MM.1S (cell line): ENCODE results near the gene SLC11A1.

Source experiments
- DNase-seq: peaks from one replicate; pipeline ENCODE4 v3.0.0-alpha.2; 2015
- H2AFZ ChIP-seq: fragments of 300-600 bp; sonication (generic); 2 replicates; pipeline ENCODE4 v1.6.0; 2016; ENCODE audit warnings: antibody characterized with exemption, low read length
- H3F3A ChIP-seq: fragments of 300-600 bp; sonication (generic); 2 replicates; pipeline ENCODE4 v1.6.1; 2016; ENCODE audit warnings: mild to moderate bottlenecking, antibody characterized with exemption, low read length, moderate library complexity, mixed read lengths; ENCODE audit not compliant: insufficient read depth
- H3K27ac ChIP-seq: fragments of 300-600 bp; sonication (generic); 2 replicates; pipeline ENCODE4 v1.5.1; 2016; ENCODE audit warnings: mild to moderate bottlenecking, low read length
- H3K27me3 ChIP-seq: fragments of 300-600 bp; sonication (generic); replicated peaks from 2 replicates; pipeline ENCODE4 v1.6.0; 2016; ENCODE audit warnings: low read length; ENCODE audit not compliant: insufficient read depth
- H3K36me3 ChIP-seq: fragments of 300-600 bp; sonication (generic); replicated peaks from 2 replicates; pipeline ENCODE4 v1.6.1; 2016; ENCODE audit warnings: mild to moderate bottlenecking, low read length, mixed read lengths; ENCODE audit not compliant: insufficient read depth
- H3K4me1 ChIP-seq: fragments of 300-600 bp; sonication (generic); 2 replicates; pipeline ENCODE4 v1.6.1; 2016; ENCODE audit warnings: low read length, mixed read lengths
- H3K4me2 ChIP-seq: fragments of 300-600 bp; sonication (generic); 2 replicates; pipeline ENCODE4 v1.6.0; 2016; ENCODE audit warnings: low read depth, low read length
- H3K4me3 ChIP-seq: fragments of 300-600 bp; sonication (generic); 2 replicates; pipeline ENCODE4 v1.5.1; 2016; ENCODE audit warnings: low read length, mixed read lengths
- H3K79me2 ChIP-seq: fragments of 300-600 bp; sonication (generic); 2 replicates; pipeline ENCODE4 v1.6.1; 2016; ENCODE audit warnings: mixed run types, low read length, mixed read lengths
- H3K9ac ChIP-seq: fragments of 300-600 bp; sonication (generic); 2 replicates; pipeline ENCODE4 v1.6.1; 2016; ENCODE audit warnings: low read length, mixed read lengths
- H3K9me2 ChIP-seq: fragments of 300-600 bp; sonication (generic); replicated peaks from 2 replicates; pipeline ENCODE4 v1.6.1; 2016; ENCODE audit warnings: mild to moderate bottlenecking, low read length, mixed read lengths; ENCODE audit not compliant: insufficient read depth
- H3K9me3 ChIP-seq: fragments of 300-600 bp; sonication (generic); replicated peaks from 2 replicates; pipeline ENCODE4 v1.6.1; 2016; ENCODE audit warnings: mild to moderate bottlenecking, low read length, mixed read lengths; ENCODE audit not compliant: insufficient read depth
- H4K20me1 ChIP-seq: fragments of 300-600 bp; sonication (generic); 2 replicates; pipeline ENCODE4 v1.6.1; 2016; ENCODE audit warnings: mild to moderate bottlenecking, low read length, moderate library complexity, mixed read lengths; ENCODE audit not compliant: insufficient read depth
- EZH2 ChIP-seq: fragments of 300-600 bp; sonication (generic); optimal IDR thresholded peaks from 2 replicates; pipeline ENCODE3; 2017; ENCODE audit warnings: low read depth, mild to moderate bottlenecking, antibody characterized with exemption, low read length, mixed read lengths
- EZH2phosphoT487 ChIP-seq: fragments of 300-600 bp; sonication (generic); IDR thresholded peaks from 2 replicates; pipeline ENCODE4 v1.6.1; 2018; ENCODE audit warnings: antibody characterized with exemption, low read length
- TF ChIP-seq, protein P1 (sequence below): fragments of 300-600 bp; sonication (generic); IDR thresholded peaks from 2 replicates; pipeline ENCODE4 v1.5.1; 2016; ENCODE audit warnings: antibody characterized with exemption, low read length, mixed read lengths

Gene SLC11A1

DNA sequence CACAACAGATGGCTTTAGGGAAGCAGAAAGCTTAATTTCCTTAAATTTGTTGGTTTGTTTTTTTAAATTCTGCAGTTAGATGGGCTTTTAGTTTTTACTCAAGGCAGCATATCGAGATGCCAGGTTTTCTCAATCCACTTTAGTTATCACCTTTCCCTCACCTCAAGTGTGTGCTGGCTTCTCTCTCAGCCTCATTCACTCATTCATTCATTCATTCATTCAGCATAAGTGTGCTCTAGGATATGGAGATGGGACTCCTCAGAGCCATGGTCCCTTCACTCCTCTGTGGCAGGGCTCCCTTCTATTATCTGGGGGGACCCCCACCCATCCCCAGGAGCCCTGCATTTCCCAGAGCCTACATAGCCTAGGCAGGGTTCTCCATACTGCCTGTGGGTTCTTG is 55.9 kb downstream of the SLC11A1 start:
- no peak for DNase-seq
- Histone ChIP-seq H4K20me1 (no peaks in the 10 kb centered on the region), H3K4me2 (no peak overlapping the region), H3K9ac (no peak overlapping the region), H3F3A (no peaks in the 10 kb centered on the region), H3K4me3 (no peak overlapping the region), H3K27ac (no peak overlapping the region), H3K79me2 (no peaks in the 10 kb centered on the region), H2AFZ (no peak overlapping the region), H3K9me2 (no peaks in the 10 kb centered on the region), H3K4me1 (no peaks in the 10 kb centered on the region), H3K27me3 (no peaks in the 10 kb centered on the region), H3K36me3 (no peaks in the 10 kb centered on the region), H3K9me3 (no peaks in the 10 kb centered on the region)
- TF ChIP-seq, protein P1, sequence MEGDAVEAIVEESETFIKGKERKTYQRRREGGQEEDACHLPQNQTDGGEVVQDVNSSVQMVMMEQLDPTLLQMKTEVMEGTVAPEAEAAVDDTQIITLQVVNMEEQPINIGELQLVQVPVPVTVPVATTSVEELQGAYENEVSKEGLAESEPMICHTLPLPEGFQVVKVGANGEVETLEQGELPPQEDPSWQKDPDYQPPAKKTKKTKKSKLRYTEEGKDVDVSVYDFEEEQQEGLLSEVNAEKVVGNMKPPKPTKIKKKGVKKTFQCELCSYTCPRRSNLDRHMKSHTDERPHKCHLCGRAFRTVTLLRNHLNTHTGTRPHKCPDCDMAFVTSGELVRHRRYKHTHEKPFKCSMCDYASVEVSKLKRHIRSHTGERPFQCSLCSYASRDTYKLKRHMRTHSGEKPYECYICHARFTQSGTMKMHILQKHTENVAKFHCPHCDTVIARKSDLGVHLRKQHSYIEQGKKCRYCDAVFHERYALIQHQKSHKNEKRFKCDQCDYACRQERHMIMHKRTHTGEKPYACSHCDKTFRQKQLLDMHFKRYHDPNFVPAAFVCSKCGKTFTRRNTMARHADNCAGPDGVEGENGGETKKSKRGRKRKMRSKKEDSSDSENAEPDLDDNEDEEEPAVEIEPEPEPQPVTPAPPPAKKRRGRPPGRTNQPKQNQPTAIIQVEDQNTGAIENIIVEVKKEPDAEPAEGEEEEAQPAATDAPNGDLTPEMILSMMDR, result no peak
- TF ChIP-seq EZH2phosphoT487, result no peak
- TF ChIP-seq EZH2, result no peak

DNA sequence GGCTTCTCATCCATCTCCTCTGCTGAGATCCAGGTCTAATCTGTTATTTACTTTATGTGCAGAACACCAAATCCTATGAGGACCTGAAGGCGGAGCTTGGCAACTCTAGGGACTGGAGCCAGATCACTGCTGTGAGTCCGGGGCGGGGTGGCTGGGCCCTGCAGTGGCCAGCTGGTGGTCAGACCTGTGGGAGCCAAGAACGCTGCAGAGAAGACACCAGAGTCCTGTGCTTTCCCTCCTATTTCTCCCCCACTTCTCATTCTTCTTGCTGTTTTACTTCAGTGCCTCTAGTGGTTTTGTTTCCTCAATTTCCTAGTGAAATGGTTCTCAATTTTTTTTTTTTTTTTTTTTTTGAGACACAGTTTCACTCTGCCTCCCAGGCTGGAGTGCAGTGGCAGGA is 56.5 kb downstream of the SLC11A1 start:
- no peaks in the 10 kb centered on the region for H3K36me3 ChIP-seq

DNA sequence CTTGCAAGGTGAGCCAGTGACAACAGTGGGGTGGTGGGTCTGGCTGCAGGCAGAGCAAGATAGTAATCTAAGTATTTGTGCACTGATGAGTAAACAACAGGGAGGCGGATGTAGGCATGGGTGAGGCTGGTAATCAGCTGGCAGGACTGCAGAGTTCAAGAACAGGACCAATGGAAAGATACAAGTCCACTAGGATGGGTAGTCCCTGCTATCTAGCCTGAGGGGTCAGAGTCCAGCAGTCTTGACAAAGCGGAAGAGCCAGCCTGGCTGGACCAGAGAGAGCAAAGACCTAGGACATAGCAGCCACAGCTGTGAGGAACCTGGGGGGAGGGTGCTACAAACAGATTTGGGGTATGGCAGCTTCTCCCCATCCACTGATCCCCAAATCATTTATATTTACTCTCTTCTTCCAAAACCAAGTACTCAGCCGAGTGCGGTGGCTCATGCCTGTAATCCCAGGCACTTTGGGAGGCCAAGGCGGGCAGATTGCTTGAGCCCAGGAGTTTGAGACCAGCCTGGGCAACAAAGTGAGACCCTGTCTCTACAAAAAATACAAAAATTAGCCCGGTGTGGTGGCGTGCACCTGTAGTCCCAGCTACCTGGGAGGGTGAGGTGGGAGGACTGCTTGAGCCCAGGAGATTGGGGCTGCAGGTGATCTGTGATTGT is 62.8 kb downstream of the SLC11A1 start:
- no peaks in the 10 kb centered on the region for H3K9me2 ChIP-seq
- no peaks in the 10 kb centered on the region for H3K36me3 ChIP-seq
- H3K4me2 ChIP-seq, result no peak overlapping the region
- H4K20me1 ChIP-seq, result no peaks in the 10 kb centered on the region
- H3K79me2 ChIP-seq, result no peaks in the 10 kb centered on the region
- DNase-seq, result no peak
- no peak overlapping the region for H3K9ac ChIP-seq
- H3K4me3 ChIP-seq, result no peak overlapping the region
- no peaks in the 10 kb centered on the region for H3K27me3 ChIP-seq
- H3K4me1 ChIP-seq, result no peaks in the 10 kb centered on the region
- no peak overlapping the region for H3K27ac ChIP-seq
- no peaks in the 10 kb centered on the region for H3K9me3 ChIP-seq
- no peak overlapping the region for H2AFZ ChIP-seq
- no peaks in the 10 kb centered on the region for H3F3A ChIP-seq
- TF ChIP-seq EZH2phosphoT487 (no peak), EZH2 (no peak)
- TF ChIP-seq, protein P1, result no peak

More for the DNA sequence above, 56.5 kb downstream of the SLC11A1 start:
- Histone ChIP-seq H3K4me2 (no peak overlapping the region), H3K4me1 (no peaks in the 10 kb centered on the region), H3K9ac (no peak overlapping the region), H3K79me2 (no peaks in the 10 kb centered on the region), H3K9me3 (no peaks in the 10 kb centered on the region), H3K4me3 (no peak overlapping the region), H3K9me2 (no peaks in the 10 kb centered on the region), H4K20me1 (no peaks in the 10 kb centered on the region), H3F3A (no peaks in the 10 kb centered on the region), H3K27me3 (no peaks in the 10 kb centered on the region), H3K27ac (no peak overlapping the region), H2AFZ (no peak overlapping the region)
- no peak for DNase-seq
- no peak for TF ChIP-seq EZH2
- no peak for TF ChIP-seq EZH2phosphoT487
- TF ChIP-seq, protein P1, result no peak
